Prostate gland (tissue), 2 donors: ENCODE results near the gene MEMO1.

Experiments
- CTCF ChIP-seq, 4 experiments: fragments of 200-600 bp in 2 of 4; fragments of 450-650 bp in 2 of 4; sonication (generic) in 2 of 4; IDR thresholded peaks; 1 replicate in 3 of 4; 2 replicates in 1 of 4; pipeline ENCODE4 v1.5.1; 2016 to 2019; ENCODE audit warnings: antibody characterized with exemption in 4 of 4, mild to moderate bottlenecking in 2 of 4, moderate library complexity in 2 of 4
- POLR2A ChIP-seq: fragments of 450-650 bp; IDR thresholded peaks from one replicate; pipeline ENCODE4 v1.6.1; 2016; ENCODE audit warnings: antibody characterized with exemption, mild to moderate bottlenecking

- TF ChIP-seq POLR2A: no peak
- TF ChIP-seq CTCF (IDR thresholded peaks at IDR 0.05): no peak
These were observed 31.8 kb downstream of the MEMO1 start for GRCh38 chr2:31979018-31979417.
